Measurements from ENCODE around the gene TEKTIP1. TPM values are rescaled to one million over a fixed set of nuclear protein-coding genes. Genes with fewer than 3 reads are reported as not detected.
A peak's percentile ranks its signal among the peaks of the same experiment; 100 is the strongest.

TEKTIP1 gene
- total and polyA plus RNA-seq, 10 of the 15 experiments (the other 5 are each of a cell fraction or from before 2014, with no cell fraction given) = 0.18 to 2.6 (median 0.60) TPM; not detected in 5

GRCh38 chr19:3556978-3557460 is 18.0 kb downstream of the TEKTIP1 start:
- Histone ChIP-seq H3K36me3 (ENCODE audit: control insufficient read depth in 2 of 2, insufficient read depth in 2 of 2, low read length in 1 of 2) (no peaks in the 10 kb centered on the region), H3K9ac (ENCODE audit: control insufficient read depth, insufficient read depth, low read length) (peak overlapping the region; percentile 50), H2AFZ (ENCODE audit: control insufficient read depth, low read depth, low read length) (0 out of 2 replicates have a peak overlapping the region, but pooled peaks have one; percentile 2), H3K79me2 (ENCODE audit: control insufficient read depth, insufficient read depth, low read length) (peaks cover 37% of the 10 kb centered on the region), H3K4me3 (peak overlapping the region; percentile 94), H3K27ac (ENCODE audit: control insufficient read depth, insufficient read depth) (peak overlapping the region; percentile 21), H4K20me1 (ENCODE audit: control insufficient read depth, insufficient read depth) (no peaks in the 10 kb centered on the region), H3K4me1 (ENCODE audit: control insufficient read depth, insufficient read depth, low read length) (peaks cover 28% of the 10 kb centered on the region), H3K4me2 (ENCODE audit: control insufficient read depth, insufficient read depth) (peak overlapping the region; percentile 75), H3K9me3 (replicated peaks; ENCODE audit: control insufficient read depth, insufficient read depth, low read length) (no peaks in the 10 kb centered on the region), H3K27me3 (replicated peaks in 1 of 2; ENCODE audit: control insufficient read depth in 2 of 2, insufficient read depth in 2 of 2, low read length in 1 of 2) (no peaks in the 10 kb centered on the region)
- in situ Hi-C loops (cut with MboI) (no loop called here), intact Hi-C loops (cut with micrococcal nuclease; ENCODE audit: unreplicated experiment) (loop anchor here (5.0 kb wide), 1 partner anchor 70 kb away; the partner anchor contains the start of gene CACTIN)
- CTCF ChIA-PET = interaction anchor here (0.6 to 3.4 kb wide), 4 partner anchors 11 to 163 kb away, joined by 3 to 20 read pairs (median 4); no protein-coding TSS in a partner anchor
- FAIRE-seq (no peak), DNase-seq (ENCODE audit: low read depth, low spot score) (no peak), ATAC-seq (peak; percentile 18)
- RAD21 ChIA-PET (ENCODE audit: unreplicated experiment) = interaction anchor here (0.9 to 1.2 kb wide), 3 partner anchors 12 to 70 kb away, joined by 3 to 4 read pairs (median 4); partner anchors contain the start of gene CACTIN
- BruUV-seq (replicated peaks) = no TSS peak
- SMC1A ChIA-PET (ENCODE audit: uncharacterized antibody, unreplicated experiment) = interaction anchor here (0.7 kb wide), 1 partner anchor 56 kb away, joined by 3 read pairs; the partner anchor contains the start of gene DOHH
- WGBS (ENCODE audit: insufficient coverage, insufficient replicate concordance, low lambda C conversion rate, missing lambda C conversion rate) = under 1% methylated on average over 56 of the region's 60 CpGs
- POLR2A ChIA-PET = interaction anchor here (0.5 to 1.2 kb wide), 6 partner anchors 8 to 858 kb away, joined by 3 to 6 read pairs (median 4); partner anchors contain the start of gene HMG20B
- TF ChIP-seq CTCF (IDR thresholded peaks at IDR 0.05 in 2 of 3, conservative IDR thresholded peaks at IDR 0.05 in 1 of 3; ENCODE audit: control insufficient read depth in 2 of 3, extremely low read depth in 1 of 3, insufficient read depth in 1 of 3, low read depth in 3 of 3, low read length in 3 of 3) = peak in 1 of 3 experiments; percentile 6; a peak in 1 of 6 replicates
- 0 out of 2 replicates have a peak, but pooled peaks have one; percentile 7 for TF ChIP-seq ZSCAN29 (IDR thresholded peaks at IDR 0.05)
- TF ChIP-seq NFXL1 (IDR thresholded peaks at IDR 0.05; ENCODE audit: borderline replicate concordance) = no peak
- TF ChIP-seq TCF3 (IDR thresholded peaks at IDR 0.05; ENCODE audit: borderline replicate concordance, insufficient read depth, low read depth, low read length) = peak; percentile 83
- peak; percentile 68; the same call in 1 of the 2 replicates for TF ChIP-seq NR2F1 (conservative IDR thresholded peaks at IDR 0.05)
- TF ChIP-seq DPF2 (IDR thresholded peaks at IDR 0.05) = 0 out of 2 replicates have a peak, but pooled peaks have one; percentile 12
- TF ChIP-seq PBX3 (IDR thresholded peaks at IDR 0.05; ENCODE audit: insufficient replicate concordance, low read depth, low read length) = no peak
- no peak for TF ChIP-seq CBX5 (IDR thresholded peaks at IDR 0.05; ENCODE audit: low read depth)
- peak; percentile 89; the same call in 1 of the 2 replicates for TF ChIP-seq BACH1 (IDR thresholded peaks at IDR 0.05; ENCODE audit: borderline replicate concordance)
- peak; percentile 78 for TF ChIP-seq GATAD2B (conservative IDR thresholded peaks at IDR 0.05; ENCODE audit: low read depth)
- peak; percentile 60; the same call in 1 of the 2 replicates for TF ChIP-seq ZNF217 (IDR thresholded peaks at IDR 0.05)
- no peak for TF ChIP-seq POLR2A (IDR thresholded peaks at IDR 0.05; ENCODE audit: low read depth, low read length)
- TF ChIP-seq SPI1 (IDR thresholded peaks at IDR 0.05; ENCODE audit: borderline replicate concordance, insufficient read depth, low read depth, low read length) = peak; percentile 50; the same call in 1 of the 2 replicates
- peak; percentile 56; the same call in 1 of the 2 replicates for TF ChIP-seq REST (IDR thresholded peaks at IDR 0.05; ENCODE audit: low read depth, low read length)
- TF ChIP-seq LARP7 (IDR thresholded peaks at IDR 0.05) = peak; percentile 50; the same call in 1 of the 2 replicates
- 0 out of 3 replicates have a peak, but pooled peaks of 1 of the 2 experiments have one; percentile 3 for TF ChIP-seq EGR1 (IDR thresholded peaks at IDR 0.05; ENCODE audit: borderline replicate concordance in 1 of 2, low read depth in 2 of 2, low read length in 2 of 2)
- TF ChIP-seq SIN3A (IDR thresholded peaks at IDR 0.05; ENCODE audit: low read depth, low read length) = 0 out of 2 replicates have a peak, but pooled peaks have one; percentile 19
